A172 (cell line): ENCODE measurements around the gene UMOD. TPM values are rescaled to one million over a fixed set of nuclear protein-coding genes. Genes with fewer than 3 reads are reported as not detected.

ENCODE experiments used
- DNase-seq: peaks from one replicate; pipeline ENCODE4 v3.0.0-alpha.2; 2015; ENCODE audit warnings: low spot score
- total RNA-seq: library from RNA; depleted of rRNA; stranded (reverse); fragments of >200 nt; shearing (Covaris generic); gene quantifications from 2 replicates; pipeline ENCODE4 v1.2.3, GENCODE V29; 2014

Gene UMOD
- total RNA-seq, 1 experiment from 2014 or later = not detected

GRCh38 chr16:20364051-20364450 lies 11.5 kb upstream of the UMOD start:
- DNase-seq = no peak

GRCh38 chr16:20363191-20363590 lies 10.7 kb upstream of the UMOD start:
- no peak for DNase-seq

GRCh38 chr16:20359997-20360396 lies 7.5 kb upstream of the UMOD start:
- no peak for DNase-seq

GRCh38 chr16:20355114-20355782 lies 2.7 kb upstream of the UMOD start:
- DNase-seq = no peak

- DNase-seq = no peak
Measured at GRCh38 chr16:20353379-20353778, 864 bp upstream of the UMOD start.

GRCh38 chr16:20349615-20350014 lies 2.9 kb downstream of the UMOD start:
- DNase-seq = no peak

GRCh38 chr16:20348365-20349185 lies 3.9 kb downstream of the UMOD start:
- DNase-seq = no peak

GRCh38 chr16:20347666-20348364 lies 4.7 kb downstream of the UMOD start:
- no peak for DNase-seq

- no peak for DNase-seq
Measured at GRCh38 chr16:20344611-20345010, 7.9 kb downstream of the UMOD start.

- DNase-seq = no peak
Measured at GRCh38 chr16:20339744-20340143, 12.8 kb downstream of the UMOD start.

GRCh38 chr16:20336955-20337354 lies 15.6 kb downstream of the UMOD start:
- DNase-seq = no peak

GRCh38 chr16:20334396-20334795 lies 18.1 kb downstream of the UMOD start:
- DNase-seq = no peak

- no peak for DNase-seq
Measured at GRCh38 chr16:20333120-20333519, 19.4 kb downstream of the UMOD start.

GRCh38 chr16:20332411-20332810 lies 20.1 kb downstream of the UMOD start:
- no peak for DNase-seq

GRCh38 chr16:20331635-20332034 lies 20.9 kb downstream of the UMOD start:
- no peak for DNase-seq

- no peak for DNase-seq
Measured at GRCh38 chr16:20329392-20330138, 22.9 kb downstream of the UMOD start.

GRCh38 chr16:20327444-20328041 lies 25.0 kb downstream of the UMOD start, which contains the start of gene GP2:
Gene GP2, minus strand, starts transcription at chr16:20327513. Its CDS starts 1,082 bp downstream, at chr16:20326431.
- DNase-seq = no peak

- no peak for DNase-seq
Measured at GRCh38 chr16:20326321-20326720, 26.2 kb downstream of the UMOD start.

- DNase-seq = no peak
Measured at GRCh38 chr16:20325005-20325404, 27.5 kb downstream of the UMOD start.

GRCh38 chr16:20323591-20324117 lies 28.9 kb downstream of the UMOD start:
- DNase-seq = no peak

- DNase-seq = no peak
Measured at GRCh38 chr16:20322696-20323095, 29.8 kb downstream of the UMOD start.
